Activated T-cell treated with anti-CD3 and anti-CD28 coated beads for 1 hour (primary cell): Measurements from ENCODE around the gene MAEA.

Experiments used
- DNase-seq: peaks from one replicate; pipeline ENCODE4 v3.0.0-alpha.2; 2020; ENCODE audit warnings: low read depth

MAEA gene

DNA sequence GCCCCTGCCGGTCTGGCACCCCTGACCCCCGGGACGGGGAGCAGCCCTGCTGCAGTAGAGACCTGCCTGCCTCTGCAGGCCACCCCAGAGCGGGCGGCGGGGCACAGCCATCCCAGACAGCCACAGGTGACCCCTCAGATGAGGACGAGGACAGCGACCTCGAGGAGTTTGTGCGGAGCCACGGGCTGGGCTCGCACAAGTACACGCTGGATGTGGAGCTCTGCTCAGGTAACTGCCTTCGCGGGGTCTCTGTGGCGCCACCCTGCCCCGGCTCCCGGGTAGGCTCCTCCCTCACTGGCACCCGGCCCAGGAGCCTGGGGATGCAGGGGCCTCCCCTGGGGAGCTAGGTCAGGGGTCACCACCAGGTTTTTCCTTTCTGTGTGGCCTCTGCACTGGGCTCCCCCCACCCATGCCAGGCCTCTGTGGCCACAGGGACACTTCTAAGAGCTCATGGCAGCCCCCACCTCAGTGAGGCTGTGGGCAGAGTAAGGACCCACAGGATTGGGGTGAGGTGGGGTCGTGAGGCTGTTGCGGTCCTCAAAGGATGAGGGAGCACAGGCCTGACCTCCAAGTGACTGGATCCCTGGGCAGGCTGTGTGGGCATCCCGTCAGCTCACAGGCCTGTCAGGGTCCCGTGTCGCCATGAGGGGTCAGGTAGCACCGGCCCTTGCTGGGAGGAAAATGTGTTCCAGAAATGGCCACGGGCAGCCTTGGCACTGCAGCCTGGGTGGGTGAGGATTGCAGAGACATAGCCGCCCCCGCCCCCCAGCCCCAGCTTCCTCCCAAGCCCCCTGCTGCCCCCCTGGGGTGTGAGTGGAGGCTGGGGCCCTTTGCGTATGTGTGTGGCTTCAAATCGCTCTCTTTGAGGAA lies 63.7 kb downstream of the MAEA start:
- DNase-seq: no peak

DNA sequence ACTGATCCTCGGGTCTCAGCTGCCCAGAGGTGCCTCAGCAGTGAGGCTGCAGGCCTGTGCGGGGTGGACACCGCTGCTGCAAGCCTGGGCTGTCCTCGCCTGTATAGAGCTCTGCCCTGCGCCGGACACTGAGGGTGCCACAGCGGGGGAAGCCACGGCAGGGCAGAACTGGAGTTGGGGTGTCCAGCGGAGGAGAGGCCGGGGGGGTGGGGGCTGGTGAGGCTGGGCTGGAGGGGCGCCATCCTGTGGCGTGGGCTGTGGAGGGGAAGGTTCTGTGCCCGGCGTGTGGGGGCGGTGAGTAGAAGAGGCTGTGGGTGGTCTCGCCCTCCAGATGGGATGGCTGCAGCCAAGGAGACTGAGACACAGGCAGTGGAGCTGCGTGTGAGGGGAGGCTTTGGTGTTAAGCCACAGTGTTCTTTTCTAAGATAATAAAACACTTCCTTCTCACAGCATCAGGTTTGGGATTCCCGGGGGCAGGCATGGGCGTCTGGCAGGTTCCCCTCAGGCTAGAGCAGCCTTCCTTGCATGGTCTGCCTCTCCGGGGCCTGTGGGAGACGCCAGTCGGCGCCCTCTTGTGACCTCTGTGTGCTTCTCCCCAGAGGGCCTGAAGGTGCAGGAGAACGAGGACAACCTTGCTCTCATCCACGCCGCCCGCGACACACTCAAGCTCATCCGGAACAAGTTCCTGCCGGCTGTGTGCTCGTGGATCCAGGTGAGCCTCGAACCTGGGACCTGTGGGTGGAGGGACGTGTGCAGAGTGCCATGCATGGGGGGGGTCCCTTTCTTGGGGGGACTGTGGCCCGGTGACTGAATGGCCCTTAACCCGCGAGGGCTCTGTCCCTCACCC lies 64.7 kb downstream of the MAEA start:
- no peak for DNase-seq

GRCh38 chr4:1354983-1355275 lies 65.2 kb downstream of the MAEA start:
- no peak for DNase-seq

- no peak for DNase-seq
Observed at GRCh38 chr4:1355378-1355777, 65.7 kb downstream of the MAEA start.

GRCh38 chr4:1356181-1356998 lies 66.7 kb downstream of the MAEA start:
- DNase-seq: peak; percentile 52

- no peak for DNase-seq
Observed at GRCh38 chr4:1357356-1358248, 67.9 kb downstream of the MAEA start.

GRCh38 chr4:1358421-1359143 lies 68.9 kb downstream of the MAEA start:
- DNase-seq: no peak

DNA sequence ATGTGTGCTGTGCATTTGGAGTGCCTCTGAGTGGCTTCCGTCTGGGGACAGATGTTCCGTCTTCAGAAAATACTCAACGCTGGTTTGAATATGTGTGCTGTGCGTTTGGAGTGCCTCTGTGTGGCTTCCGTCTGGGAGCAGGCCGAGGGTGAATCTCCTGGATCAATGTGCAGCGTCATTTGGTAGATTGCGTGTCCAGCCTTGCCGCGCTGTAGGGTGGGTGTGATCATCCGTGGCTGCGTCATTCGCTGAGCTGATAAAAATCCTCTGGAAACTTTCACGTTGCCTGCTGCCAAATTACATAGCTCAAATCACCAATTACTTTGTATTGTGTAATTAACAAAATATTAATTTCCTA lies 69.4 kb downstream of the MAEA start:
- DNase-seq: no peak

GRCh38 chr4:1359976-1360375 lies 70.3 kb downstream of the MAEA start:
- DNase-seq: no peak

DNA sequence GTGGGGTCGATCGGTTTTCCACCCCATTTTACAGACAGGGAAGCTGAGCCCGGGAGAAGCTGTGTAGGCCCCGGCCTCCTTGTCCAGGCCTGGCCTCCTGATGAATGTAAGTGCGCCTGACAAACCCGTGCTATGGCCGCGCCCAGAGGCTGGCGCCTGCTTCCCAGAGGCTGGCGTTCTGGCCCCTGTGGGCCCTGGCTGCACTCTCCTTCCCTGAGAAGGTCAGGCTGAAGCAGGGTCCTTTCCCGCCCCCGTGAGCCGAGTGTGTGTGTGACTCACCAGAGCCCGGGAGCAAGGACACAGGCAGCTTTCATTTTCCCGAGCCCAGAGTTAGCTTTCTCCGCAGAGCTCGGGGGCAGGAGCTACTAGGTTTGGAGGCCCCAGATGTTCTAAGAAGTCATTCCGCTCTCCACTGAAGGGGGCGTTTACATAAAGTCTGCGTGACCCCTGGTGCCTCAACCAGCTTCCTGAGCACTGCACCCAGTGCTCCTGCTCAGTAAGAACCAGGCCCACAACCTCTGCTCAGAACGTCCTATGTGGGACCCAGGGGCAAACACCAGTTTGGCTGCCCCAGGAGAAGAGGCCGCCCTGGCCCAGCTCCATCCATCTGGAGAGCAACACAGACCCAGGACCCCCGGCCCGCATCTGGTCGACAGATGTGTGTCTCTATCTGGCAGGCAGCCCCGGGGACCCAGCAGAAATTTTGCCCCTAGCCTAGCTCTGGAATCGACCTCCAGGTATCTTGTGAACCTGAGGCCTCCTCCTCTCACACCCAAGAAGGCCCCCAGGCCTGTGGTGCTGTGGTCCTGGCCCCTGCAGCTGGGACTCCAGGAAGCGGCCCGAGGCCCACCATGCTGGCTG lies 71.0 kb downstream of the MAEA start:
- DNase-seq: no peak

DNA sequence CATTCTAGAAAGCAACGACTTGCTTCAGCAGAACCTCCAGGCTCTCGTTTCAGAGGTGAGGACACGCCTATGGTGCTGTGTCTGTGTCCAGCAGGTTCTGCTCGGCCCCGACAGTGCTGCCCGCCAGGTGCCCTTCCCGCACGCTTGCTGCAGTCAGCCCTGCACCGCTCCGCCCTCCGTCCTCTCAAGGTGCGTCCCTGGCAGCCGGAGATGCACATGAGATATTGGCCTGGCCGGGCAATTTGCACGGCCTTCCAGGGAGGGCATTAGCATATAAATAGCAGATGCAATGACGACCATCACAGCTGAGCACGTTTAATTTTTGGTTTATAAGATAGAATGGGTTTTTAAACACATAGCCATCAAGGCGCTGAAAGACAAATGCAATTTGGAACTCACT lies 71.7 kb downstream of the MAEA start:
- DNase-seq: no peak

DNA sequence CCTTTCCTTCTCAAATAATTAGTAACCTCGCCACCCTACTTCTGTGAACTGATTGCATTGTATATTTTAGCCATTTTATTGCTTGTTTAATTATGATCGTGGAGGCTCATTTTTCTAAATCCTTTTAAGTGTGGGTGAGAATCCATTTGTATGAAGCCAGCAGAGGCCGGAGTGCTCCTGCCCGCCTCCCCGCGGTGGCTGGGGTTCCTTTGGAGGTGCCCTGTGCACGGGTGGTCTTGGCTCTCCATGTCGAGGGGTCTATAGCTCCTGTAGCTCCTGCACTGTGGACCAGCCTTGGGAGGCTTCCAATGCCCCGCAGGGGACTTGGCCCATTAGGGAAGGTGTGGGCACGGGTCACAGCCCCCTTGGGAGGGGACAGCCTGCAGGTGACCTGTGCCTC lies 72.4 kb downstream of the MAEA start:
- DNase-seq: no peak

DNA sequence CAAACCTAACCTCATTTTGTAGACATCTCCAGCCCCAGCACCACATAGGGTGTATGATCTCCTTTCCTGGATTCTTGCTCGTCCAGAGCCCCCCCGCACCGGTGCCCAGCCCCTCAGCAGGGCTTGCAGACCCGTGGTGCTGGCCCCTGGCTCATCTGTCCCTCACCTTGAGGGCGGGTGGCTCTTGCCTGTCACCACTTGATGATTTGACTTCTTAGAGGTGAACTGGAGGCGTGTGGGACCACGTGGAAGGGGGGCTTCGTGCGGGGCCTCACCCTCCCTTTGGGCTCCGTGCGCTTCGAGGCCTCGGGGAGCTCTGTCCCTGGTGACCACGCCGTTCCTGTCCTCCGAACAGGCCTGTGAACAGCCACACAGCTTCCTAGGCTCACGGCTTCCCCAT lies 72.8 kb downstream of the MAEA start:
- DNase-seq: no peak

DNA sequence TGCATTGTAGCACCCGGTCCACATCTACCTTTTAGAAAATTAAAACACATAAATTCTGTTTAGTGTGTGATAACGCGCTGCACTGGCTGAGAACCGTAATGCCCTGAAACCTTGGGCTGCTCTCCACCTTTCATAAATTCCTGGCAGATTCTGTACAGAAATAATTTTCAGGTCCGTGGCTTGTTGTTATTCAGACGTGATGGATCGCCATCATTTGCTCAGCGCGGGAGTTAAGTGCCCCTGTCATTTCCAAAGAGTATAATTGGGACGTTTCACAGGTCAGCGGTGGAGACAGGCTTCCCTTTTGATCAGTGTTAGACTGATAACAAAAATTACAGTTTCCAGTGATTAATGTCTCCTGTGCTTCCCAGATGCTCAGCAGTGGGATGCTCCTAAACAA lies 73.8 kb downstream of the MAEA start:
- DNase-seq: no peak

GRCh38 chr4:1364217-1364616 lies 74.5 kb downstream of the MAEA start:
- DNase-seq: no peak

DNA sequence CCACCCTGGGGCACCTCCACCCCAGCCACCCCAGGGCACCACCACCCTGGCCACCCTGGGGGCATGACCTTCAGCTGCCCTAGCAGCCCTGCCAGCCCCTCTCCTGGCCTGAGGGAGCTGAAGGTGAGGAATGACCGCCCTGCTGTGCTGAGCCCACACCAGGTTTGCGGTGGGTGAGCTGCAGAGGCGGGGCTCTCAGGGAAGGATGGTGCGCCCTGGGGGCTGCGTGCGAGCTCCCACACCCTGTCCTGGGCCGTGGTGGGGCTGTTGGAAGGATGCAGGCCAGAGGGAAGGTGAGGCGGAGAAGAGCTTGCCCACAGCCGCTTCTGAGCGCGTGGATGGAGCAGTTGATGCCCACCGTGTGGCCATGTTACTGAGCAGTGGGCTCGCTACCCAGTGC lies 75.1 kb downstream of the MAEA start:
- no peak for DNase-seq

- DNase-seq: no peak
Observed at GRCh38 chr4:1365271-1366178, 75.8 kb downstream of the MAEA start.

DNA sequence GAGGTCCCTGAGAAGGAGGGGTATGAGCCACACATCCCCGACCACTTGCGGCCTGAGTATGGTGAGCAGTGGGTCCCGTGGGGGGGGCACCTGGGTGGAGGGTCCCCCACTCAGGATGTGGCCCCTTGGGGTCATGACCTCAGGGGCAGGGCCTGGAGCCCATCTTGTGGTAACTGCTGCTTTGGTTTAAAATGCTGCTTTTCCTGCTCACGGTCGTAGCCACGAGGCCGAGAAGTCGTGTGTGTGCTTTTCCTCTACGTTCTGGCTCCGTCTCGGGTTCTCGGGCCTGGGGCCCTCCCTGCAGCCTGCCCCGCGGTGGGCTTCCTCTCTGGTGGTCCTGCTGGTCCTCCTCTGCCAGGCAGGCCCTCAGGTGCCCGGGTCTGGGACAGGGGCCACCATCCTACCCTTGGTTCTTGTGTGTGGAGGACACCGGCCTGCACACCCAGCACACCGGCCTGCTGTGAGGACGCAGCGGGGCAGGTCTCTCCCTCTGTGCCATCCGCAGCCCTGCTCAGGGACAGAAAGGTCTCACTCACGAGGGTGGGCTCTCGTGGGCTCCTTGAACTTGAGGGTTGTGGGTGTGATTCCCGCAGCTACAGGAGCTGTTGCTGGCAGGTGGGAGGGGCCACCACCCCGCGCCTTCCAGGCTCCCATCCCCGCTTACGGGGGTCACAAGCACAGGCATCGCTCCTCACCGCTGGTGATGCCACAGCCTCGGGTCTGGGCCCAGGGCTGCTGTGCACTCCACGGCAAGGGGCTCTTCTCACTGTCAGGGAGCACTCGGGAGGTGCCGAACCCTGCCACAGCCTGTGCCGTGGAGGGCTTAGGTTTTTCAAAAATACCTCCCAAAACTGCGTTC lies 76.9 kb downstream of the MAEA start:
- no peak for DNase-seq
